SK-N-SH (cell line): ENCODE measurements around the gene SZT2.
"Not testable (repeated sequence)": the region's sequence is repeated elsewhere in the genome, so short reads cannot be mapped to it uniquely, and the experiment has no call there.

Source experiments
- ELF1 ChIP-seq: IDR thresholded peaks from 2 replicates; pipeline ENCODE4 v1.4.0; 2012
- EP300 ChIP-seq, 2 experiments: IDR thresholded peaks; 2 replicates each; pipeline versions ENCODE4 v1.4.0 to v1.6.1; 2012; ENCODE audit warnings: borderline replicate concordance in 1 of 2, low read depth in 1 of 2, low read length in 1 of 2
- EZH2phosphoT487 ChIP-seq: fragments of 200-600 bp; sonication (generic); IDR thresholded peaks from 2 replicates; pipeline ENCODE4 v1.6.1; 2017; ENCODE audit warnings: low read depth, mixed run types, mild to moderate bottlenecking, antibody characterized with exemption, moderate library complexity, borderline replicate concordance
- JUND ChIP-seq: IDR thresholded peaks from 2 replicates; pipeline ENCODE4 v1.4.0; 2012
- MEF2A ChIP-seq: IDR thresholded peaks from 2 replicates; pipeline ENCODE4 v1.4.0; 2012; ENCODE audit warnings: low read depth, borderline replicate concordance
- NRF1 ChIP-seq: IDR thresholded peaks from 2 replicates; pipeline ENCODE4 v1.6.1; 2012; ENCODE audit warnings: low read depth, mild to moderate bottlenecking, low read length
- POLR2AphosphoS5 ChIP-seq: IDR thresholded peaks from 2 replicates; pipeline ENCODE4 v1.6.1; 2012; ENCODE audit warnings: low read depth, low read length
- RAD21 ChIP-seq: IDR thresholded peaks from 2 replicates; pipeline ENCODE4 v1.6.1; 2012; ENCODE audit warnings: mild to moderate bottlenecking, low read length
- SMC3 ChIP-seq: IDR thresholded peaks from 2 replicates; pipeline ENCODE4 v1.6.1; 2012; ENCODE audit warnings: low read depth, low read length, improper control_type of control experiment
- TAF1 ChIP-seq: IDR thresholded peaks from 2 replicates; pipeline ENCODE4 v1.6.1; 2012; ENCODE audit warnings: low read depth, mild to moderate bottlenecking, low read length, moderate library complexity, borderline replicate concordance
- TEAD4 ChIP-seq: IDR thresholded peaks from 2 replicates; pipeline ENCODE4 v1.4.0; 2012; ENCODE audit warnings: mild to moderate bottlenecking, borderline replicate concordance; ENCODE audit not compliant: insufficient read depth
- YY1 ChIP-seq: IDR thresholded peaks from 2 replicates; pipeline ENCODE4 v1.4.0; 2012; ENCODE audit warnings: low read depth, mild to moderate bottlenecking
- TF ChIP-seq, protein P1 (sequence below): fragments of 200-600 bp; sonication (generic); IDR thresholded peaks from 2 replicates; pipeline ENCODE4 v1.6.1; 2017; ENCODE audit warnings: antibody characterized with exemption, mild to moderate bottlenecking, moderate library complexity
- TF ChIP-seq, protein P2 (sequence below): fragments of 150-350 bp; IDR thresholded peaks from 2 replicates; pipeline ENCODE4 v1.6.1; 2017; ENCODE audit warnings: antibody characterized with exemption, low read length, low read depth, borderline replicate concordance

DNA sequence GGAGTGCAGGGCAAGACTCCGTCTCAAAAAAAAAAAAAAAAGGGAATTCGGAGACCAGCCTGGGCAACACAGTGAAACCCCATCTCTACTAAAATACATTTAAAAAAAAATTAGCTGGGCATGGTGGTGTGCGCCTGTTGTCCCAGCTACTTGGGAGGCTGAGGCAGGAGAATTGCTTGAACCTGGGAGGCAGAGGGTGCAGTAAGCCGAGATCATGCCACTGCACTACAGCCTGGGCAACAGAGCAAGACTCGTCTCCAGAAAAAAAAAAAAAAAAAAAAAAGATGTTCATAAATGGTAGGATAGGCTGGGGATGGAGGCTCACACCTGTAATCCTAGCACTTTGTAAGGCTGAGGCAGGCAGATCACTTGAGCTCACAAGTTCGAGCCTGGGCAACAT is 19.9 kb upstream of the SZT2 start:
- TF ChIP-seq, protein P1, sequence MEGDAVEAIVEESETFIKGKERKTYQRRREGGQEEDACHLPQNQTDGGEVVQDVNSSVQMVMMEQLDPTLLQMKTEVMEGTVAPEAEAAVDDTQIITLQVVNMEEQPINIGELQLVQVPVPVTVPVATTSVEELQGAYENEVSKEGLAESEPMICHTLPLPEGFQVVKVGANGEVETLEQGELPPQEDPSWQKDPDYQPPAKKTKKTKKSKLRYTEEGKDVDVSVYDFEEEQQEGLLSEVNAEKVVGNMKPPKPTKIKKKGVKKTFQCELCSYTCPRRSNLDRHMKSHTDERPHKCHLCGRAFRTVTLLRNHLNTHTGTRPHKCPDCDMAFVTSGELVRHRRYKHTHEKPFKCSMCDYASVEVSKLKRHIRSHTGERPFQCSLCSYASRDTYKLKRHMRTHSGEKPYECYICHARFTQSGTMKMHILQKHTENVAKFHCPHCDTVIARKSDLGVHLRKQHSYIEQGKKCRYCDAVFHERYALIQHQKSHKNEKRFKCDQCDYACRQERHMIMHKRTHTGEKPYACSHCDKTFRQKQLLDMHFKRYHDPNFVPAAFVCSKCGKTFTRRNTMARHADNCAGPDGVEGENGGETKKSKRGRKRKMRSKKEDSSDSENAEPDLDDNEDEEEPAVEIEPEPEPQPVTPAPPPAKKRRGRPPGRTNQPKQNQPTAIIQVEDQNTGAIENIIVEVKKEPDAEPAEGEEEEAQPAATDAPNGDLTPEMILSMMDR = not testable (repeated sequence)
- not testable (repeated sequence) for TF ChIP-seq NRF1; RAD21; YY1; MEF2A; POLR2AphosphoS5; TAF1; TEAD4; EP300 (IDR thresholded peaks at IDR 0.05; ENCODE audit: borderline replicate concordance in 1 of 2, low read depth in 1 of 2, low read length in 1 of 2); EZH2phosphoT487; JUND; ELF1; SMC3
- TF ChIP-seq, protein P2, sequence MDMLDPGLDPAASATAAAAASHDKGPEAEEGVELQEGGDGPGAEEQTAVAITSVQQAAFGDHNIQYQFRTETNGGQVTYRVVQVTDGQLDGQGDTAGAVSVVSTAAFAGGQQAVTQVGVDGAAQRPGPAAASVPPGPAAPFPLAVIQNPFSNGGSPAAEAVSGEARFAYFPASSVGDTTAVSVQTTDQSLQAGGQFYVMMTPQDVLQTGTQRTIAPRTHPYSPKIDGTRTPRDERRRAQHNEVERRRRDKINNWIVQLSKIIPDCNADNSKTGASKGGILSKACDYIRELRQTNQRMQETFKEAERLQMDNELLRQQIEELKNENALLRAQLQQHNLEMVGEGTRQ = not testable (repeated sequence)
